HT1080 (cell line): ENCODE results near the gene SNX8. TPM values are rescaled to one million over a fixed set of nuclear protein-coding genes. Genes with fewer than 3 reads are reported as not detected.

ENCODE experiments used
- DNase-seq: peaks from one replicate; pipeline ENCODE4 v3.0.0-alpha.2; 2015; ENCODE audit warnings: low read depth
- total RNA-seq: library from RNA; depleted of rRNA; stranded (reverse); fragments of >200 nt; shearing (Covaris generic); gene quantifications from 2 replicates; pipeline ENCODE4 v1.2.3, GENCODE V29; 2014; rRNA removed

Gene SNX8
- total RNA-seq, 1 experiment from 2014 or later, result 16.7 TPM

DNA sequence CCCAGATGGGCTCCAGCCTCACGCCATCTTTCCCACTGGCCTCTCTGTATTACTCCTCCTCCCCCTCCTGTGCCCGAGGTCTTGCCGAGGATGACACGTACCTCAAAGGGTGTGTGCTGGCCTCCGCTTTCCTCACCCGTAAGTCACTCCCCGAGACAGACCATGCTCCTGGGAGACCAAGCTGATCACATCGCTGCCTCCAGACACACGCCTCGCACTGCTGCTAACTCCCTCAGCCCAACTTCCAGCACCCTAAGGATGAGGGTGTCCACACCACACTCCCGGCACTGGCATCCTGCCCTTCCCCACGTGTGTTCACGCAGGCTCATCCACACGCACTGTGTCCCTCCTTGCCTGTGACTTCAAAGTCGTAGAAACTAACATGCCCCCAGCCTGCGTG, 105.5 kb downstream of the SNX8 start:
- DNase-seq, result no peak

DNA sequence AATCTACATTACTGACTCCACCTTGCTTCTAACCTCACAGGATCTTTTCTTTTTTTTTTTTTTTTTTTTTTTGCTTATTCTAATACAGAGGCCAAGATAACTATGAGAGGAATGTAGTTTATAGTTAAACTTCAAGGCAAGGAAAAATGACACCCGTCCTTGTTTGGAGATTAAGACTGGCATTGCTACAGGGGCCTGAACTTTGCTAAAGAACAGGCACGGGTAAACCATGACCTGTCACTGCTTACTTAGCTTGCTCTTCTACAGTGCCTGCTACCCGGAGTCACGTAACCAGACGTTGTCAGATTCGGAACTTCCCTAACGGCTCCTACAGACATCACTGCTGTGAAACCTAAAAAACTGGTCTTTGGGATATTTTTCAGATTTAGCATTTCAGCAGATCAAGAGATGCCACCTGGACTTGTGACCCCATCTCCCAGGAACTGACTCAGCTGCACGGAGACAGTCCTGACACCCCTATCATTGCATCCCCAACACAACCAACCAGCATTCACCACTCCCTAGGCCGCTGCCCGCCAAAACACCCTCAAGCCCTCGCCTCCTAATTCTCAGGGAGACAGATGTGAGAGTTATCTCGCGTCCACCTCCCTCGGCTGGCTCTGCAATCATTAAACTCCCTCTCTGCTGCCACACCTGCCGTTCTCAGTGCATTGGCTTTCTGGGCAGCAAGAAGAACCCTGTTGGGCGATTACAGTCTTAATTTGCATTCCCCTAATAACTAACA, 109.0 kb downstream of the SNX8 start:
- no peak for DNase-seq

DNA sequence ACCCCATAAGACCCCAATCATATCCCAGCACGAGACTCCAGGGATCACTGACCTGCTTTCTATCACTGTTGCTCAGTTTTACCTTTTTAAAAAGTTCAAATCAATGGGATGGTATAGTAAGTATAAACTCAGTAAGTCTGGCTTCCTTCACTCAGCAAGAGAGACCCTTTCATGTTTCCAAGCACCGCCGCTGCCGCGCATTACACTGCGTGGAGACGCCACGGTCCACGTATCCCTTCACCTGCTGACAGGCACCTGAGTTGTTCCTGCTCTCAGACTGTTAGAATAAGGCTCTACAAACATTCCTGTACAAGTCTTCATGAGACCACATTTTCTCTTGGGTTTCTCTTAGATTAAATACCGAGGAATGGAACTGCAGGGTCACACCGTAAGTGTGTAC, 109.8 kb downstream of the SNX8 start:
- DNase-seq, result no peak

DNA sequence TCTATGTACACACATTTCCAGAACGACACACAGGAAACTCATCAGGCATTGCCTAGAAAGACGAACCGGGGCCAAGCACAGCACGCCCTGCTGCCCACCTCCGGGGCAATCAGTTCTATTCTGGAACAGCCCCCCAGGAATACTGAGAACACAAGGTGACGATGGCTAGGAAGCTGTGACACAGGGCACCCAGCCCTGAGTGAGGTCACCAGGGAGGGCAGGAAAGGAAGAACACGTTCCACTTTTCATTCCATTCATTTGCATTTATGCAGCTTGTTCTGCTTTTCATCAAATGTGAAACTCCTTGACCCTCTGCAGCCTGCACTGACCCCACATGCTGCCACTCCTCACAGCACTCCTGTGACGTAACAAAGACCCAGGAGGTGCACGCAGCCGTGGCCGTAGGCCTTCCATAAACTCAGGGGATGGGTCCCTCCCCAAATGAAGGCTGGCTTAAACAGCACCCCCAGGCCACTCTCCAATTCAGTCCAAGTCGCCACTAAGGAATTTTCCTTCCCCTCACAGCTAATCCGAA, 110.4 kb downstream of the SNX8 start:
- DNase-seq, result no peak

DNA sequence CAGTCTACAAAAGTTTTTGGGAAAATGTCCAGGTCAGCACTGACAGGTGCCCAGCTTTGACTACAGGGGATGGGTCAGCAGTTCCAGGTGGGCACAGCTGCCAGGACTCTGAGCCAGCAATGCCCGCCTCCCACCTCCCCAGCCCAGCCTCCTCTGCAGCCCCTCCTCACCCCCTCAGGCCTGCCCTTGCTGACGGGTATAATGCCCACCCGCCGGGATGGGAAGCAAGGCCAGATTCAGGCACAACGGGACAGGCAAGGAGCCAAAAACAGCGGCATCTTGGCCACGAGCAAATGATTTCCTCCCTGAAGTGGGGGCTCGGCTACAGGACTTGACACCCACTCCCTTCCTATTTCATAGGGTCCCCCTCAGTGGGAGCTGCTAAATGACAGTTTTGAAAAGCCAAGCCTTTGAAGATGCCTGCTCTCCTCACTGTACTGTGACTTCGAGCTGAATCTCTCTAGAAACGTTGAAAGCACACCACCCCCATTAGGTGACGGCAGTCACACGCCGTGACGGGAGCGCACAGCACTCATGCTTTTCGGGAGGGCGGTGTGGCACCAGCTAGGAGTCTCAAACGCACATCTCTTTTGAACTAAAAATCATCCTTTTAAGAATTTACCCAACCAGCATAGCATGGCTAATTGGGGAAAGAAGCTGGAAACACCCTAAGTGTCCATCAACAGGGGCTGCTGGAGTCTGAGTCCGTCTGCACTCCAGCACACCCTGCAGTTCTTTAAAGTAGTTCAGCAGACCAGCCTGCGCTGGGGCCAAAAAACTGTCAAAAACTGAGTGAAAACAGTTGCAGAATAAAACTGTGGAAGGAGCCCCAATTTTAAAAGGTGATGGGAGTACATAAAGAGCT, 111.1 kb downstream of the SNX8 start:
- DNase-seq, result no peak

DNA sequence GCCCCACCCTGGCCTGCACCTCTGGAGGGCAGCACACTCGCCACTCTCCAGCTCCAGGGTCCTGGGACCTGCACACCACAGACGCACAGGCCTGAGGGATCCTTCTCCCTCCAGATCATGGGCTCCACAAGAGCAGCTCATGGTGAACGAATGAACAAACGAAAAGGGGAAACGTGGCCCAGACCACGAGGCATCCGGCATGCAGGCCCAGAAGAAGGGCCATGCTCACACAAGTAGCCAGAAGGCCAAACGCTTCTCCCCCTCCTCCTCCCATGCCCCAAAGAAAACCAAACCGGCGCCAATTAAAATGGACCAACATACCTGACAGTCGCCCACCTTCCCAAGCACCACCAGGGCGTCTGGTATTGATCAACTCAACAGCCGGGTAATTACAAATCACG, 111.9 kb downstream of the SNX8 start:
- no peak for DNase-seq

Other genes with a start within 250 kb of the SNX8 start
- gene MAD1L1, start 81.5 kb downstream of the SNX8 start, total RNA-seq, result 184 and 204 TPM in 2 replicates
- gene MRM2, start 72.2 kb downstream of the SNX8 start, total RNA-seq, result 66.0 and 73.2 TPM in 2 replicates
- 58.9 and 90.2 TPM in 2 replicates for gene NUDT1, start 72.2 kb downstream of the SNX8 start, total RNA-seq
- gene EIF3B, start 40.4 kb upstream of the SNX8 start, total RNA-seq, result 248 and 258 TPM in 2 replicates
- gene CHST12, start 89.2 kb upstream of the SNX8 start, total RNA-seq, result 13.4 and 17.7 TPM in 2 replicates
- gene GRIFIN, start 162.0 kb upstream of the SNX8 start, total RNA-seq, result not detected in 2 replicates
- 8.0 and 8.3 TPM in 2 replicates for gene LFNG, start 205.3 kb upstream of the SNX8 start, total RNA-seq
- 51.9 and 56.2 TPM in 2 replicates for gene BRAT1, start 241.1 kb upstream of the SNX8 start, total RNA-seq
- gene IQCE, start 244.5 kb upstream of the SNX8 start, total RNA-seq, result 4.7 and 5.2 TPM in 2 replicates